SU-DHL-6 (cell line): Measurements from ENCODE around the gene ZFAND6.
"Not testable (repeated sequence)": the region's sequence is repeated elsewhere in the genome, so short reads cannot be mapped to it uniquely, and the experiment has no call there.

Experiments used
- H2AFZ ChIP-seq: fragments of 200-600 bp; sonication (generic); 2 replicates; pipeline ENCODE4 v1.6.1; 2014; ENCODE audit warnings: low read depth, mild to moderate bottlenecking, moderate library complexity, mixed read lengths, antibody characterized with exemption, low read length; ENCODE audit not compliant: severe bottlenecking
- H3F3A ChIP-seq: fragments of 200-600 bp; shearing (Covaris generic); 2 replicates; pipeline ENCODE4 v1.6.0; 2016; ENCODE audit warnings: antibody characterized with exemption, mild to moderate bottlenecking; ENCODE audit not compliant: insufficient read depth
- H3K27ac ChIP-seq: fragments of 200-600 bp; sonication (generic); 2 replicates; pipeline ENCODE4 v1.5.1; 2016; ENCODE audit warnings: low read depth, mild to moderate bottlenecking, low read length, moderate library complexity, mixed read lengths
- H3K27me3 ChIP-seq: fragments of 200-600 bp; sonication (generic), shearing (Covaris generic); 2 replicates; pipeline ENCODE4 v1.6.0; 2014; ENCODE audit warnings: mild to moderate bottlenecking, low read length
- H3K36me3 ChIP-seq: fragments of 200-600 bp; sonication (generic); 2 replicates; pipeline ENCODE4 v1.6.1; 2014; ENCODE audit warnings: mild to moderate bottlenecking, low read length, mixed read lengths
- H3K4me2 ChIP-seq: fragments of 300-600, 200-600 bp; shearing (Covaris generic), sonication (generic); 2 replicates; pipeline ENCODE4 v1.6.0; 2014; ENCODE audit warnings: low read length, low read depth, mild to moderate bottlenecking; ENCODE audit not compliant: poor library complexity, severe bottlenecking
- H3K4me3 ChIP-seq: fragments of 200-600 bp; sonication (generic); 2 replicates; pipeline ENCODE4 v1.5.1; 2014; ENCODE audit warnings: antibody characterized with exemption, low read length, mild to moderate bottlenecking, mixed read lengths; ENCODE audit not compliant: insufficient read depth, poor library complexity, severe bottlenecking
- H3K79me2 ChIP-seq: fragments of 200-600 bp; sonication (generic); 2 replicates; pipeline ENCODE4 v1.6.1; 2014; ENCODE audit warnings: mild to moderate bottlenecking, low read length, moderate library complexity; ENCODE audit not compliant: insufficient read depth
- H3K9ac ChIP-seq: fragments of 200-600 bp; sonication (generic); 2 replicates; pipeline ENCODE4 v1.7.0; 2014; ENCODE audit warnings: mild to moderate bottlenecking, low read length
- H3K9me2 ChIP-seq: fragments of 200-600 bp; sonication (generic); replicated peaks from 2 replicates; pipeline ENCODE4 v1.6.1; 2014; ENCODE audit warnings: low read length; ENCODE audit not compliant: insufficient read depth
- H3K9me3 ChIP-seq: fragments of 200-600 bp; sonication (generic); 2 replicates; pipeline ENCODE4 v1.6.1; 2014; ENCODE audit warnings: low read length, mixed read lengths; ENCODE audit not compliant: insufficient read depth
- H4K20me1 ChIP-seq: fragments of 200-600 bp; sonication (generic); 2 replicates; pipeline ENCODE4 v1.6.1; 2014; ENCODE audit warnings: low read depth, mild to moderate bottlenecking, antibody characterized with exemption, low read length, moderate library complexity, mixed read lengths
- EZH2phosphoT487 ChIP-seq: fragments of 200-600 bp; sonication (generic), shearing (Covaris generic); conservative IDR thresholded peaks from 2 replicates; pipeline ENCODE4 v1.6.1; 2018; ENCODE audit warnings: mild to moderate bottlenecking, antibody characterized with exemption, low read length, moderate library complexity, mixed read lengths
- TF ChIP-seq, protein P1 (sequence below): fragments of 200-600 bp; sonication (generic); IDR thresholded peaks from one replicate; pipeline ENCODE4 v1.5.1; 2017; ENCODE audit warnings: antibody characterized with exemption, mild to moderate bottlenecking, low read length, moderate library complexity; ENCODE audit not compliant: insufficient read depth, poor library complexity, severe bottlenecking

Gene ZFAND6

GRCh38 chr15:80012060-80012726 lies 47.3 kb upstream of the ZFAND6 start:
- no peaks in the 10 kb centered on the region for H3F3A ChIP-seq
- H3K27me3 ChIP-seq = no peaks in the 10 kb centered on the region
- H2AFZ ChIP-seq = no peak overlapping the region
- TF ChIP-seq, protein P1, sequence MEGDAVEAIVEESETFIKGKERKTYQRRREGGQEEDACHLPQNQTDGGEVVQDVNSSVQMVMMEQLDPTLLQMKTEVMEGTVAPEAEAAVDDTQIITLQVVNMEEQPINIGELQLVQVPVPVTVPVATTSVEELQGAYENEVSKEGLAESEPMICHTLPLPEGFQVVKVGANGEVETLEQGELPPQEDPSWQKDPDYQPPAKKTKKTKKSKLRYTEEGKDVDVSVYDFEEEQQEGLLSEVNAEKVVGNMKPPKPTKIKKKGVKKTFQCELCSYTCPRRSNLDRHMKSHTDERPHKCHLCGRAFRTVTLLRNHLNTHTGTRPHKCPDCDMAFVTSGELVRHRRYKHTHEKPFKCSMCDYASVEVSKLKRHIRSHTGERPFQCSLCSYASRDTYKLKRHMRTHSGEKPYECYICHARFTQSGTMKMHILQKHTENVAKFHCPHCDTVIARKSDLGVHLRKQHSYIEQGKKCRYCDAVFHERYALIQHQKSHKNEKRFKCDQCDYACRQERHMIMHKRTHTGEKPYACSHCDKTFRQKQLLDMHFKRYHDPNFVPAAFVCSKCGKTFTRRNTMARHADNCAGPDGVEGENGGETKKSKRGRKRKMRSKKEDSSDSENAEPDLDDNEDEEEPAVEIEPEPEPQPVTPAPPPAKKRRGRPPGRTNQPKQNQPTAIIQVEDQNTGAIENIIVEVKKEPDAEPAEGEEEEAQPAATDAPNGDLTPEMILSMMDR = no peak
- TF ChIP-seq EZH2phosphoT487 = no peak
- no peak overlapping the region for H3K4me3 ChIP-seq
- no peak overlapping the region for H3K4me2 ChIP-seq
- no peaks in the 10 kb centered on the region for H4K20me1 ChIP-seq
- H3K27ac ChIP-seq = no peak overlapping the region
- no peak overlapping the region for H3K9ac ChIP-seq
- H3K36me3 ChIP-seq = no peaks in the 10 kb centered on the region
- H3K79me2 ChIP-seq = no peaks in the 10 kb centered on the region
- no peaks in the 10 kb centered on the region for H3K9me3 ChIP-seq
- no peaks in the 10 kb centered on the region for H3K9me2 ChIP-seq

DNA sequence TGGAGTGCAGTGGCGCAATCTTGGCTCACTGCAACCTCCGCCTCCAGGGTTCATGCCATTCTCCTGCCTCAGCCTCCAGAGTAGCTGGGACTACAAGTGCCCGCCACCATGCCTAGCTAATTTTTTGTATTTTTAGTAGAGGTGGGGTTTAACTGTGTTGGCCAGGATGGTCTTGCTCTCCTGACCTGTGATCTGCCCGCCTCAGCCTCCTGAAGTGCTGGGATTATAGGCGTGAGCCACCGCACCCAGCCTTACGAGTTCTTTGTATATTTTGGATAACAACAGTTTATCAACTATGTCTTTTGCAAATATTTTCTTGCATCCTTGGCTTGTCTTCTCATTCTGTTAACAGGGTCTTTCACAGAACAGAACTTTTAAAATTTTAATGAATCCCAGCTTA lies 45.3 kb upstream of the ZFAND6 start:
- not testable (repeated sequence) for H3K9me2 ChIP-seq, H3K79me2 ChIP-seq, H3K9ac ChIP-seq, H3K36me3 ChIP-seq, H3F3A ChIP-seq, H4K20me1 ChIP-seq, H2AFZ ChIP-seq, H3K27me3 ChIP-seq, H3K9me3 ChIP-seq, H3K4me2 ChIP-seq, H3K27ac ChIP-seq, H3K4me3 ChIP-seq

DNA sequence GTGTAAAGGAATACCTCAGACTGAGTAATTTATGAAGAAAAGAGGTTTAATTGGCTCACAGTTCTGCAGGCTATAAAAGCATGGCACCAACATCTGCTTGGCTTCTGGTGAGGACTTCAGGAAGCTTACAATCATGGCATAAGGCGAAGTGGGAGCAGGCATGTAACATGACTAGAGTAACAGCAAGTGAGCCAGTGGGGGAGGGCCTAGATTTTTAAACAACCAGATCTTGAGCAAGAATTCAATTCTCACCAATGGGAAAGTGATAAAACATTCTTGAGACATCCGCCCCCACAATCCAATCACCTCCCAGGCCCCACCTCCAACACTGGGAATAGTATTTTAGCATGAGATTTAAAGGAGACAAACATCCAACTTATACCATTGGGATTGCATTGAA lies 44.3 kb upstream of the ZFAND6 start:
- no peaks in the 10 kb centered on the region for H4K20me1 ChIP-seq
- no peak overlapping the region for H3K9ac ChIP-seq
- no peak overlapping the region for H3K4me3 ChIP-seq
- no peaks in the 10 kb centered on the region for H3K79me2 ChIP-seq
- no peak overlapping the region for H2AFZ ChIP-seq
- H3F3A ChIP-seq = no peaks in the 10 kb centered on the region
- TF ChIP-seq, protein P1 = no peak
- no peak for TF ChIP-seq EZH2phosphoT487
- no peak overlapping the region for H3K4me2 ChIP-seq
- no peaks in the 10 kb centered on the region for H3K9me3 ChIP-seq
- H3K27me3 ChIP-seq = no peaks in the 10 kb centered on the region
- H3K9me2 ChIP-seq = no peaks in the 10 kb centered on the region
- H3K36me3 ChIP-seq = no peaks in the 10 kb centered on the region
- no peak overlapping the region for H3K27ac ChIP-seq

GRCh38 chr15:80016506-80016905 lies 43.0 kb upstream of the ZFAND6 start:
- not testable (repeated sequence) for H3K27me3 ChIP-seq, H3F3A ChIP-seq, H2AFZ ChIP-seq, H3K27ac ChIP-seq, H3K79me2 ChIP-seq, H3K4me3 ChIP-seq, H4K20me1 ChIP-seq, H3K36me3 ChIP-seq, H3K4me2 ChIP-seq, H3K9ac ChIP-seq, H3K9me3 ChIP-seq, H3K9me2 ChIP-seq

DNA sequence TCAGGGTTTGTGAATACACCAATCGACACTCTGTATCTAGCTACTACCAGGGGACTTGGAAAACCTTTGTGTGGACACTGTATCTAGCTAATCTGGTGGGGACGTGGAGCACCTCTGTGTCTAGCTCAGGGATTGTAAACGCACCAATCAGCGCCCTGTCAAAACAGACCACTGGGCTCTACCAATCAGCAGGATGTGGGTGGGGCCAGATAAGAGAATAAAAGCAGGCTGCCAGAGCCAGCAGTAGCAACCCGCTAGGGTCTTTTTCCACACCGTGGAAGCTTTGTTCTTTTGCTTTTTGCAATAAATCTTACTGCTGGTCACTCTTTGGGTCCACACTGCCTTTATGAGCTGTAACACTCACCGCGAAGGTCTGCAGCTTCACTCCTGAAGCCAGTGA lies 42.3 kb upstream of the ZFAND6 start:
- not testable (repeated sequence) for H3K9me3 ChIP-seq, H3K4me3 ChIP-seq, H3K9ac ChIP-seq, H3K27me3 ChIP-seq, H3K9me2 ChIP-seq, H4K20me1 ChIP-seq, H2AFZ ChIP-seq, H3K27ac ChIP-seq, H3K4me2 ChIP-seq, H3F3A ChIP-seq, H3K79me2 ChIP-seq, H3K36me3 ChIP-seq
